ENCODE measurements around the gene KLHDC8A.

- TF ChIP-seq, protein P1, sequence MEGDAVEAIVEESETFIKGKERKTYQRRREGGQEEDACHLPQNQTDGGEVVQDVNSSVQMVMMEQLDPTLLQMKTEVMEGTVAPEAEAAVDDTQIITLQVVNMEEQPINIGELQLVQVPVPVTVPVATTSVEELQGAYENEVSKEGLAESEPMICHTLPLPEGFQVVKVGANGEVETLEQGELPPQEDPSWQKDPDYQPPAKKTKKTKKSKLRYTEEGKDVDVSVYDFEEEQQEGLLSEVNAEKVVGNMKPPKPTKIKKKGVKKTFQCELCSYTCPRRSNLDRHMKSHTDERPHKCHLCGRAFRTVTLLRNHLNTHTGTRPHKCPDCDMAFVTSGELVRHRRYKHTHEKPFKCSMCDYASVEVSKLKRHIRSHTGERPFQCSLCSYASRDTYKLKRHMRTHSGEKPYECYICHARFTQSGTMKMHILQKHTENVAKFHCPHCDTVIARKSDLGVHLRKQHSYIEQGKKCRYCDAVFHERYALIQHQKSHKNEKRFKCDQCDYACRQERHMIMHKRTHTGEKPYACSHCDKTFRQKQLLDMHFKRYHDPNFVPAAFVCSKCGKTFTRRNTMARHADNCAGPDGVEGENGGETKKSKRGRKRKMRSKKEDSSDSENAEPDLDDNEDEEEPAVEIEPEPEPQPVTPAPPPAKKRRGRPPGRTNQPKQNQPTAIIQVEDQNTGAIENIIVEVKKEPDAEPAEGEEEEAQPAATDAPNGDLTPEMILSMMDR (IDR thresholded peaks at IDR 0.05; ENCODE audit: low read depth, low read length) = no peak
- no peak for TF ChIP-seq EZH2phosphoT487 (IDR thresholded peaks at IDR 0.05; ENCODE audit: low read depth)
Measured at GRCh38 chr1:205330150-205330549, 26.6 kb downstream of the KLHDC8A start.
